Muscle layer of colon (tissue), 2 donors: ENCODE measurements around the gene OOSP4A.

Source experiments
- H3K27ac ChIP-seq: one replicate; pipeline ENCODE4 v1.7.0; 2013; ENCODE audit warnings: low read depth, mild to moderate bottlenecking, low read length, moderate library complexity
- H3K27me3 ChIP-seq, 2 donors: one replicate each; pipeline ENCODE4 v1.7.0; 2013; ENCODE audit warnings: low read length in 2 of 2, mild to moderate bottlenecking in 2 of 2; ENCODE audit not compliant: insufficient read depth in 2 of 2, control insufficient read depth in 1 of 2
- H3K36me3 ChIP-seq: one replicate; pipeline ENCODE4 v1.7.0; 2013; ENCODE audit warnings: mild to moderate bottlenecking, low read length; ENCODE audit not compliant: insufficient read depth
- H3K4me1 ChIP-seq: one replicate; pipeline ENCODE4 v1.7.0; 2013; ENCODE audit warnings: mild to moderate bottlenecking, low read length; ENCODE audit not compliant: insufficient read depth
- H3K4me3 ChIP-seq, 2 donors: one replicate each; pipeline ENCODE4 v1.7.0; 2013; ENCODE audit warnings: low read length in 2 of 2, low read depth in 1 of 2, mild to moderate bottlenecking in 1 of 2, moderate library complexity in 1 of 2
- H3K9ac ChIP-seq: one replicate; pipeline ENCODE4 v1.7.0; 2013; ENCODE audit warnings: low read length
- H3K9me3 ChIP-seq: one replicate; pipeline ENCODE4 v1.7.0; 2013; ENCODE audit warnings: mild to moderate bottlenecking, low read length
- donor health status: abdominal sarcoma.
- donor health status: Adenocarcinoma of cecum.

Gene OOSP4A

GRCh38 chr11:59953463-59954218, 10.2 kb upstream of the OOSP4A start:
- no peak overlapping the region for H3K4me3 ChIP-seq
- H3K9me3 ChIP-seq, result no peaks in the 10 kb centered on the region
- no peak overlapping the region for H3K9ac ChIP-seq
- no peaks in the 10 kb centered on the region for H3K4me1 ChIP-seq
- H3K27ac ChIP-seq, result no peak overlapping the region
- H3K36me3 ChIP-seq, result no peaks in the 10 kb centered on the region
- H3K27me3 ChIP-seq, result no peaks in the 10 kb centered on the region

- no peaks in the 10 kb centered on the region for H3K9me3 ChIP-seq
- no peak overlapping the region for H3K9ac ChIP-seq
- no peaks in the 10 kb centered on the region for H3K36me3 ChIP-seq
- H3K4me3 ChIP-seq, result no peak overlapping the region
- no peaks in the 10 kb centered on the region for H3K27me3 ChIP-seq
- H3K27ac ChIP-seq, result no peak overlapping the region
- no peaks in the 10 kb centered on the region for H3K4me1 ChIP-seq
These were observed 9.5 kb upstream of the OOSP4A start for GRCh38 chr11:59954219-59954847.

GRCh38 chr11:59957094-59957493, 6.7 kb upstream of the OOSP4A start:
- Histone ChIP-seq H3K27me3 (no peaks in the 10 kb centered on the region), H3K9ac (no peak overlapping the region), H3K27ac (no peak overlapping the region), H3K9me3 (no peaks in the 10 kb centered on the region), H3K4me3 (no peak overlapping the region), H3K4me1 (no peaks in the 10 kb centered on the region), H3K36me3 (no peaks in the 10 kb centered on the region)

GRCh38 chr11:59960502-59961381, 3.1 kb upstream of the OOSP4A start:
- Histone ChIP-seq H3K4me3 (no peak overlapping the region), H3K36me3 (no peaks in the 10 kb centered on the region), H3K4me1 (no peaks in the 10 kb centered on the region), H3K27me3 (no peaks in the 10 kb centered on the region), H3K9me3 (no peaks in the 10 kb centered on the region), H3K9ac (no peak overlapping the region), H3K27ac (no peak overlapping the region)

GRCh38 chr11:59962107-59962482, 1.7 kb upstream of the OOSP4A start:
- Histone ChIP-seq H3K9ac (no peak overlapping the region), H3K27ac (no peak overlapping the region), H3K4me1 (no peaks in the 10 kb centered on the region), H3K36me3 (no peaks in the 10 kb centered on the region), H3K4me3 (no peak overlapping the region), H3K27me3 (no peaks in the 10 kb centered on the region), H3K9me3 (no peaks in the 10 kb centered on the region)

- H3K9ac ChIP-seq, result no peak overlapping the region
- no peaks in the 10 kb centered on the region for H3K4me1 ChIP-seq
- no peaks in the 10 kb centered on the region for H3K36me3 ChIP-seq
- H3K4me3 ChIP-seq, result no peak overlapping the region
- no peaks in the 10 kb centered on the region for H3K27me3 ChIP-seq
- no peaks in the 10 kb centered on the region for H3K9me3 ChIP-seq
- H3K27ac ChIP-seq, result no peak overlapping the region
These were observed 1.6 kb downstream of the OOSP4A start for GRCh38 chr11:59965424-59965823.

GRCh38 chr11:59966201-59966600, 2.4 kb downstream of the OOSP4A start:
- Histone ChIP-seq H3K27ac (no peak overlapping the region), H3K4me3 (no peak overlapping the region), H3K4me1 (no peaks in the 10 kb centered on the region), H3K27me3 (no peaks in the 10 kb centered on the region), H3K9me3 (no peaks in the 10 kb centered on the region), H3K9ac (no peak overlapping the region), H3K36me3 (no peaks in the 10 kb centered on the region)

- H3K4me3 ChIP-seq, result no peak overlapping the region
- no peaks in the 10 kb centered on the region for H3K9me3 ChIP-seq
- H3K9ac ChIP-seq, result no peak overlapping the region
- H3K36me3 ChIP-seq, result no peaks in the 10 kb centered on the region
- no peaks in the 10 kb centered on the region for H3K27me3 ChIP-seq
- no peak overlapping the region for H3K27ac ChIP-seq
- no peaks in the 10 kb centered on the region for H3K4me1 ChIP-seq
These were observed 4.0 kb downstream of the OOSP4A start for GRCh38 chr11:59967677-59968394.

- Histone ChIP-seq H3K27ac (no peak overlapping the region), H3K4me1 (no peaks in the 10 kb centered on the region), H3K36me3 (no peaks in the 10 kb centered on the region), H3K27me3 (no peaks in the 10 kb centered on the region), H3K4me3 (no peak overlapping the region), H3K9ac (no peak overlapping the region), H3K9me3 (no peaks in the 10 kb centered on the region)
These were observed 4.6 kb downstream of the OOSP4A start for GRCh38 chr11:59968395-59968783.

GRCh38 chr11:59973097-59973496, 9.3 kb downstream of the OOSP4A start:
- no peaks in the 10 kb centered on the region for H3K27me3 ChIP-seq

More at GRCh38 chr11:59973097-59973496, 9.3 kb downstream of the OOSP4A start:
- H3K9ac ChIP-seq, result no peak overlapping the region
- no peaks in the 10 kb centered on the region for H3K36me3 ChIP-seq
- H3K9me3 ChIP-seq, result no peaks in the 10 kb centered on the region
- H3K4me3 ChIP-seq, result no peak overlapping the region
- H3K27ac ChIP-seq, result no peak overlapping the region
- no peaks in the 10 kb centered on the region for H3K4me1 ChIP-seq
